ENCODE results near the gene ANP32E.

The ANP32E gene

GRCh38 chr1:150235852-150236613 lies at the start of gene ANP32E:
ANP32E (minus strand) TSS chr1:150236112; CDS start chr1:150235786, 326 bp downstream.
- TF ChIP-seq CTCF (IDR thresholded peaks at IDR 0.05; ENCODE audit: borderline replicate concordance, insufficient read depth, low read depth, low read length): no peak
- peak within 1 kb of the TSS; percentile 93 for H3K4me3 ChIP-seq (ENCODE audit: low read depth, low read length)

DNA sequence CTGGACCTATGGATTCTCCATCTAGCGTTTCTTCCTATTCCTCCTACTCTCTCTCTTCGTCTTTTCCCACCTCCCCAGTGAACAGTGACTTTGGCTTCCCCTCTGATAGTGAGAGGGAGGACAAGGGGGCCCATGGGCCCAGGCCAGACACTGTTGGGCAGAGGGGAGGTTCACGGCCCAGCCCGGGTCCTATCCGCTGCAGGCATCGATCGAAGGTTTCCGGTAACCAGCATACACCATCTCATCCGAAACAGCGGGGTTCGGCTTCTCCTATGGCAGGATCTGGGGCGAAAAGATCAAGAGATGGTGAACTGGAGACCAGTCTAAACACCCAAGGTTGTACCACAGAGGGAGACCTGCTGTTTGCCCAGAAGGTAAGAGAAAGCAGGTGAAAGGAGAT lies 47.3 kb upstream of the ANP32E start:
- H3K4me3 ChIP-seq (ENCODE audit: low read depth, low read length): no peak overlapping the region
- TF ChIP-seq CTCF (IDR thresholded peaks at IDR 0.05; ENCODE audit: borderline replicate concordance, insufficient read depth, low read depth, low read length): no peak

DNA sequence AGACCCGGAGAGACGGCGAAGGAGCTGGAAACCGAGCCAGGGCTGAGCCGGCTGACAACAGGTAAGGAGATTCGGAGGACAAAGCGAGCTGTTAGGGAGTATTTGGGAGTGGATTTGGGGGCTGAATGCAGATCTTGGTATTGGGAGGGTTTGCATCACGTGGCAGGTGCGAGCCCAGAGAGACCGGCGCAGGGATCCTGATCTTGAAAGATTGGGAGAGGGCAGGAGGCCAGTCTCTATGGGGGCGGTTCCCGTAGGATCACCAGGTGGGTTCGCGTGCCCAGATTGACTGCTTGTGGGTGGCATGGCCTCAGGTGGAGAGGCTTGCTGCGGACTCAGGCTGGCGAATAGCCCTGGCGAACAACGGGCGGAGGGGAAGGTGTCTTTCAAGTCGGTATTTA lies 46.6 kb upstream of the ANP32E start:
- H3K4me3 ChIP-seq (ENCODE audit: low read depth, low read length): no peak overlapping the region
- TF ChIP-seq CTCF (IDR thresholded peaks at IDR 0.05; ENCODE audit: borderline replicate concordance, insufficient read depth, low read depth, low read length): no peak

DNA sequence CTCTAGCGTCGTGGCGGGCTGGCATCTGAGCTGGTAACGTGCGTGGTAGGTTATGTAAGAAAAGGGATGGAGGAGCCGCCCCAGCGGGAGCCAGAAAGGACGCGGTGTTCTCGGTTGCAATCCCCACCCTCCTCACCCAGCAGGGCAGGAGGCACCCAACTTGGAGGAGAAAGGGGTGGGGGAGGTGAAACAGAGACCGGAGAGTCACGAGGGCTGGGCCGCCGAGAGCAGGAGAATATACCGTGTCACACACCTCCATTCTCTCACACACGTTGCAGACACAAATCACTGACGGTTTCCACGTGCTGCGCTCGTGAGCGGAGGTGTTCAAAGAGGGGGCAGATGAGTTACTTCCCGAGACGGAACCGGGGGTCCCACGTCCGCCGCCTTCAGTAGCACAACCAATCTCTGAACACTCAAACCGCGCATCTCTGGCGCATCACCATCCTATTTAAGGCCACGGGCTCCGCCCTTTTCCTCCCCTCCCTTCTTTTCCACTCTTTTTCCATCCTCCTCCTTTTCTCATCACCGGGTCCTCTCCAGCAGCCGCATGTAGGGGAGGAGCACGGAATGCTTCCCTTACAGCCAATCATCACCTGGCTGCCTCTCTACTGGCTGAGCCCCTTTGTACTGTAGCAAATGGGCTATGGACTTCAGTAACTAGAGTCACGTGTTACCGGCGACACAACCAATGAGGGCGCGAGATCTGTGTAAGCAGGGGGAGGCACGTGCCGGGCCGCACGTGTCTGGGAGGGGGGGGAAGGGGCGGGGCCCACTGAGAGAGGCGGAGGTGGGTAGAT lies 46.0 kb upstream of the ANP32E start, which contains the start of gene CIART:
Gene CIART (plus strand): TSS at position 797 of the 800 bp plus-strand sequence. CDS start 714 bp downstream, outside the sequence.
- peak within 1 kb of the TSS; percentile 44 for H3K4me3 ChIP-seq (ENCODE audit: low read depth, low read length)
- TF ChIP-seq CTCF (IDR thresholded peaks at IDR 0.05; ENCODE audit: borderline replicate concordance, insufficient read depth, low read depth, low read length): no peak

- H3K4me3 ChIP-seq (ENCODE audit: low read depth, low read length): peak overlapping the region; percentile 44
- peak; percentile 49; the same call in 1 of the 2 replicates for TF ChIP-seq CTCF (IDR thresholded peaks at IDR 0.05; ENCODE audit: borderline replicate concordance, insufficient read depth, low read depth, low read length)
These were observed 45.4 kb upstream of the ANP32E start for GRCh38 chr1:150281221-150281757.

- no peak for TF ChIP-seq CTCF (IDR thresholded peaks at IDR 0.05; ENCODE audit: borderline replicate concordance, insufficient read depth, low read depth, low read length)
These were observed 44.3 kb upstream of the ANP32E start for GRCh38 chr1:150280138-150280707.

More at GRCh38 chr1:150280138-150280707, 44.3 kb upstream of the ANP32E start:
- no peak overlapping the region for H3K4me3 ChIP-seq (ENCODE audit: low read depth, low read length)

Measured in GM12875 (cell line).